ENCODE data around the gene IFNLR1.

IFNLR1 gene

GRCh38 chr1:24206516-24207394 is 19.7 kb upstream of the IFNLR1 start:
- no peak overlapping the region for H3K4me3 ChIP-seq (ENCODE audit: low read length)
- DNase-seq (ENCODE audit: low read depth, low spot score) = no peak

- H3K4me3 ChIP-seq (ENCODE audit: low read length) = no peak overlapping the region
- DNase-seq (ENCODE audit: low read depth, low spot score) = no peak
Observed at GRCh38 chr1:24206083-24206464, 19.0 kb upstream of the IFNLR1 start.

GRCh38 chr1:24205345-24206082 is 18.4 kb upstream of the IFNLR1 start:
- no peak overlapping the region for H3K4me3 ChIP-seq (ENCODE audit: low read length)
- no peak for DNase-seq (ENCODE audit: low read depth, low spot score)

GRCh38 chr1:24204116-24204515 is 17.0 kb upstream of the IFNLR1 start:
- no peak for DNase-seq (ENCODE audit: low read depth, low spot score)
- H3K4me3 ChIP-seq (ENCODE audit: low read length) = no peak overlapping the region

DNA sequence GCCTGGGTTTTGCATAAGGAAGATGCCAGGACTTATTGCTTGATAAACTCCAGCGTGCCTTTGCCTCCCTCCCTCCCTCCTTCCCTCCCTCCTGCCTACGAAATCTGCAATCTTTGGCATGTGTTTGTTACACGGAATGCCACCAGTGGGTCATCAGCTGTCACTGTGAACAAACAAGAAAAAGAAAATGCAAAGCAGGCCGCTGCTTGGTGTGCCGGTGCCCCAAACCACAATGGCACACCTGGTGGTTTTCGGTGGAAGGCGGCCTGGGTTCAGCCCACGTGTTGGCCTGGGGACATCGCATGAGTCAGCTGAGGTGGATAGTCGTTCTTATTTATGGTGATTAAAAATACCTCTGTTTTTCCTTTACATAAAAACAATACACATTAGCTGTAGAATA is 16.3 kb upstream of the IFNLR1 start:
- no peak for DNase-seq (ENCODE audit: low read depth, low spot score)
- H3K4me3 ChIP-seq (ENCODE audit: low read length) = no peak overlapping the region

DNA sequence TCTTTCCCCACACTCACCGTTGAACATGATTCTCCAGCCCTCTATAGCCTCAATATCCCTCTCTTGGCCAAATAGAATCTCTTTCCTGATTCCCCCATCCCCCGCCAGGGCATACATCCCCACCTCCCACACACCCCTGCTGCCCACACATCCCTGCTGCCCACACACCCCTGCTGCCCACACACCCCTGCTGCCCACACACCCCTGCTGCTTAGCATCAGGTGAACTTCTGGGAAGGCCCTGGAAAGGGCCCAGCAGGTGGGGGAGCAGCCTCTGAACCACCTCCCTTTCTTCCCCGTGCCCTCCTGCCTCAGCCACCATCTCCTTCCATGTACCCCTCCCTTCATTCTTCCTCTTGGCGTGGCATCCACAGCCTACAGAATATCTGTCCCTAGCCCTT is 15.9 kb upstream of the IFNLR1 start:
- H3K4me3 ChIP-seq (ENCODE audit: low read length) = no peak overlapping the region
- no peak for DNase-seq (ENCODE audit: low read depth, low spot score)

DNA sequence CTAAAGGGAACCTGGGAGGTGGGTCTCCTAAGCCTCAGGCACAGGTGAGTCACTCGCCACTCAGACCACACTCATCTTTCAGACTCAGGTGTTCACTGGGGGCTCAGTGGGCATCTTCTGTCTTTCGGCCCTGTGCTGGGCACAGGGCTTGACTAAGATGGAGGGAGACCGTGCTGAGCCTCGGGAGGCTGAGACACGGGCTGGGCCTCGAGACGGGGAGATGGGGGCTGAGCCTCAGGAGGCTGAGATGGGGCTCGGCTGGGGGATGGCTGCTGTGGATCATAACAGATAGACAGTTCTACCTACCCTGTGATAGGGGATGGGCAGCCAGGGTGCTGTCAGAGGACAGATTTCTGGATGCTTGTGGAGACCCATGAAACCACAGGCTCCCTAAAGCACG is 15.5 kb upstream of the IFNLR1 start:
- H3K4me3 ChIP-seq (ENCODE audit: low read length) = no peak overlapping the region
- no peak for DNase-seq (ENCODE audit: low read depth, low spot score)

DNA sequence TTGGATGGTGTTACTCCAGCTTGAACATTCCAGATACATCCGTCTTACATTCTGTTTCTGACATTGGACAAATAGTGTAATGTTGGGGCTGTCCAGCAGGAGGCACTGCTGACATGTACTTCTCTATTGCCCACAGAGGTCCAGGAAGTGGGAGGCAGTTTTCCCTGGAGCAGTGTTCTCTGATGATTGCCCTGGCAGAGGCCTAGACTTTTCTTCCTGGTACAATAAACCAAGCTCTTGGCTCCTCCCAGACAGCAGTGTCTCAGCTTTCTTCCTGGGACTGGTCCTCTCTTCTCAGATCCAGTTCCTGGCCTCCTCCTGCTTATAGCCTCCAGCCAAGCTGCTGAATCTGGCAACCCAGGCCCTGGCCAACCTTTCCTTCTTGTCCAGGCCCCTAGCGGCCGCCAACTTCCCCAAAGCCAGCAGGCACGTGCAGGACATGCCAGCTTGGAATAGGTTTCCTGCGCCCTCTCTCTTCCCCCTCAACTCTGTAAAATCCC is 14.9 kb upstream of the IFNLR1 start:
- DNase-seq (ENCODE audit: low read depth, low spot score) = peak; percentile 47
- no peak overlapping the region for H3K4me3 ChIP-seq (ENCODE audit: low read length)

GRCh38 chr1:24199291-24199900 is 12.3 kb upstream of the IFNLR1 start:
- H3K4me3 ChIP-seq (ENCODE audit: low read length) = no peak overlapping the region; the same call in 1 of the 2 replicates
- DNase-seq (ENCODE audit: low read depth, low spot score) = peak; percentile 60

DNA sequence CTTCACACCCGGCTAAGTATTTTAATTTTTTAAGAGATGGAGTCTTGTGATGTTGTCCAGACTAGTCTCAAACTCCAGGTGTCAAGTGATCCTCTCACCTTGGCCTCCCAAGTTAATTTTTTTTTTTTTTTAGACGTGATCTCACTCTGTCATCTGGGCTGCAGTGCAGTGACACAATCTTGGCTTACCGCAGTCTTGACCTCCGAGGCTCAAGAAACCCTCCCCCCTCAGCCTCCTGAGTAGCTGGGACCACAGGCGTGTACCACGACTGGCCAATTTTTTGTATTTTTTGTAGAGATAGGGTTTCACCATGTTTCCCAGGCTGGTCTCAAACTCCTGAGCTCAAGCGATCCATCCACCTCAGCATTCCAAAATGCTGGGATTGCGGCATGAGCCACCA is 11.7 kb upstream of the IFNLR1 start:
- H3K4me3 ChIP-seq (ENCODE audit: low read length) = no peak overlapping the region
- DNase-seq (ENCODE audit: low read depth, low spot score) = no peak

- no peak overlapping the region for H3K4me3 ChIP-seq (ENCODE audit: low read length)
- no peak for DNase-seq (ENCODE audit: low read depth, low spot score)
Observed at GRCh38 chr1:24195874-24196273, 8.8 kb upstream of the IFNLR1 start.

DNA sequence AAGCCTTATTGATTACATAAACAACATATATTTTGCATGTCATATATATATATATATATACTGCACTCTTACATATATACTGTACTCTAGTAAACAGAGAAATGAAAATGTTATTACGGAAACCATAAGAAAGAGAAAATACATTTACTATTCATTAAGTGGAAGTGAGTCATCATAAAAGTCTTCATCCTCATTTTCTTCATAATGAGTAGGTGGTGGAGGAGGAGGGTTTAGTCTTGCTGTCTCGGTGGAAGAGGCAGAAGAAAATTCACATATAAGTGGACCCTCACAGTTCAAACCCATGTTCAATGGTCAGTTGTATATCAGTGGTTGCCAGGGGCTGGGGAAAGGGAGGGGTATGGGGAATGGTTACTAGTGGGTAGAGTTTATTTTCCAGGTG is 8.0 kb upstream of the IFNLR1 start:
- no peak overlapping the region for H3K4me3 ChIP-seq (ENCODE audit: low read length)
- DNase-seq (ENCODE audit: low read depth, low spot score) = no peak

DNA sequence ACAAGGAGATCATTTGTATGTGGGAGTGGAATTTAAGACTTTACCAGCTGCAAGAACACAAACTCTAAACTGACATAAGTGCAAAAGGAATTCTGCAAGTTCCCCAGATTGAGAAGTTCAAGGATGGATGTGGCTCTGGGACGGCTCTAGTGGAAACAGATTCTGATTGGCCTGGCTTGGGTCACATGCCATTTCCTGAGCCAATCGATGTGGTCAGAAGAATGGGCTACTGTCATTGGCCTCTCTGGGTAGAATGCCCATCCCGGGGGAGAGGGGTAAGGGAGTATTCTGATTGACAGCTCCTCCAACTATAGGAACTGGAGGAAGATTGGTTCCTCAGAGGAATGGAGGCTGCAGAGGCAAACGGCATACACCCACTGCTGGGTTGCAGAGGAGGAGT is 6.0 kb upstream of the IFNLR1 start:
- DNase-seq (ENCODE audit: low read depth, low spot score) = no peak
- H3K4me3 ChIP-seq (ENCODE audit: low read length) = no peak overlapping the region

GRCh38 chr1:24191860-24192259 is 4.8 kb upstream of the IFNLR1 start:
- DNase-seq (ENCODE audit: low read depth, low spot score) = no peak
- no peak overlapping the region for H3K4me3 ChIP-seq (ENCODE audit: low read length)

- no peak overlapping the region for H3K4me3 ChIP-seq (ENCODE audit: low read length)
- peak; percentile 67 for DNase-seq (ENCODE audit: low read depth, low spot score)
Observed at GRCh38 chr1:24190983-24191461, 3.9 kb upstream of the IFNLR1 start.

DNA sequence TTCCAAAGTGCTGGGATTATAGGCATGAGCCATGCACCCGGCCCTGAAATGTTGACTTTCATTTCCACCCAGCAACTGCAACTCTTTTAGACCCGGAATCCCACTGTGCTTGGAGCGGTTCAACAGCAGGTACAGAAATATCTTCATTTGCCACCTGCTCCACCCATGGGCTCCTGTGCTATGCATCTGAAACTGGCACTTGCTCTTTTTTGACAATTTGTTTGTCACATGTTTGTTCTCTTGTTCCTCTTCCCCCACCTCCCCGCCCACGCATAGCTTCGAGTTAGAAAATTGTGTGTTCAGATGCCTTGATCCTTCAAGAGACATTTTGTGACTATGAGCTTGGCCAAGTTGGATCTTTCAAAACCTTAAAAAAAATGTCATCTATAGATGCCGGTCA is 2.4 kb upstream of the IFNLR1 start:
- no peak for DNase-seq (ENCODE audit: low read depth, low spot score)
- H3K4me3 ChIP-seq (ENCODE audit: low read length) = no peak overlapping the region

- H3K4me3 ChIP-seq (ENCODE audit: low read length) = peak overlapping the region; percentile 44
- DNase-seq (ENCODE audit: low read depth, low spot score) = no peak
Observed at GRCh38 chr1:24186711-24186992, 437 bp downstream of the IFNLR1 start.

GRCh38 chr1:24186031-24186710 is 918 bp downstream of the IFNLR1 start:
- no peak overlapping the region for H3K4me3 ChIP-seq (ENCODE audit: low read length)
- no peak for DNase-seq (ENCODE audit: low read depth, low spot score)

- DNase-seq (ENCODE audit: low read depth, low spot score) = no peak
- H3K4me3 ChIP-seq (ENCODE audit: low read length) = no peak overlapping the region
Observed at GRCh38 chr1:24185076-24185475, 2.0 kb downstream of the IFNLR1 start.

- H3K4me3 ChIP-seq (ENCODE audit: low read length) = no peak overlapping the region
- DNase-seq (ENCODE audit: low read depth, low spot score) = no peak
Observed at GRCh38 chr1:24182061-24182460, 5.0 kb downstream of the IFNLR1 start.

All from Jurkat, Clone E6-1 (cell line).